ENCODE data around the gene NUMBL.
A peak's percentile ranks its signal among the peaks of the same experiment; 100 is the strongest.

Gene NUMBL

GRCh38 chr19:40691421-40692211 is 1.2 kb upstream of the NUMBL start:
- DNase-seq = peak in 5 of 58 donors; percentile 10 to 50 (median 36)

DNA sequence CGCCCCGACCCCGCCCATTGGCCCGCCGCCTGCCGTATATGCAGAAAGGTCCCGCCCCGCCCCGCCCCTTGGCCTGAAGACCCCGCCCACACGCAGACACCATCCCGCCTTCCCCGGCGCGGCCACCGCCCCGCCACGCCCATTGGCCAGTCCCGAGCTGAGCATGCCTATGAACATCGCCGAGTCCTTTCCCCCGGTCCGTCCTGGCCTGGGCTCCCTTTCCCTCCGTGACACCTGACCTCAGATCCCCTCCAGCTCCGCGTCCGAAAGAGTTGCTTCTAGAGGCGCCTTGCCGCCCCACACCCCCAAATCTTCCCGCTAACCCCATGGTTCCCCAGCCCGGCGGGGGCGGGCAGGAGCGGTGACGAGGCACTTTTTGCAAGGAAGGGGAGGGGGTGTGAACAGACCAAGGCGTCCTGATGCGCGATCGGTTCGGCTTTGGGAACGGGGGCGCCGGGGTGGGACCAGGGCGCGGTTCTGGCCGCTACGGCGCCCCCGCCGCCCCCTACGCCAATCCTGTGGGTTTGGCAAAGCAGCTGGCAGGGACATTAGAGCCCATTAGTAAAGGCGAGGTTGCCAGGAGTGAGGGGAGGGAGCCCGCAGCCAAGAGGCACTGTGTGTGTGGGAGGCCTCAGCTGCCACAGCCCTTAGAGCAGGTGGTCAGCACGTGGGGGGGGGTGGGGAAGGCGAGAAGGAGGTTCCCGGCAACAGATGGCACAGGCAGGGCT is 406 bp upstream of the NUMBL start:
- peak; percentile 40 to 96 (median 88) for DNase-seq

DNA sequence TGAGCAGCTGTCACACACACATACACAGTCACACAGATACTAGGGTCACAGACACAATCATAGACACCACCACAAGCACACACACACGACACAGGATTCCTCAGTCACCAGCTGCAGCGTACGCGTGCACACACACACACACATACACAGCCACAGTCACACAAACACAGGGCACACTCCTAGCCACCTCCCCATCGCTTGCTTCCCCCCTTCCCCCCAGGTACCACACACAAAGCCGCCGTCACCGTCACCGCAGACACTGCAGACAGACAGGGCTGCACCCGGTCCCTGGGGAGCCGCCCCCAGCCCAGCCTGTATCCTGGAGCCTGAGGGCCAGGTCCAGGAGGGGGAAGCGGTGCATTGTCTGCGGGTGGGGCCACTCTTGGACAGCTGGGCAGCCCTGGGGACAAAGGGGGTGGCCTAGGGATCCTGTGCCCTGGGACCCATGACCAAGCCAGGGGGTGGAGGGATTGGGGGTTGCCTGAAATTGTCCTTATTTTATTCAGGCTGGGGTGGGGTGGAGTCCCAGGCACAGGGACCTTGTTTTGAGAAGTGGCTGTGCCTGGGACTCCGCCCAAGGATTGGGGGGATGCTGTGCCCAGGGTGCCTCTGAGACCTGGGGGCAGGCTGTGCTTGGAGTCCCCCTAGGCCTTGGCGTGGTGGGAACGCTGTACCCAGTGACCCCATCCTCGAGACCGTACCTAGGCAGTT is 957 bp downstream of the NUMBL start:
- DNase-seq = peak in 2 of 58 donors; percentile 8 to 13

GRCh38 chr19:40688987-40689338 is 1.5 kb downstream of the NUMBL start:
- no peak for DNase-seq

- no peak for DNase-seq
Measured at GRCh38 chr19:40688309-40688708, 2.1 kb downstream of the NUMBL start.

GRCh38 chr19:40687525-40688016 is 2.9 kb downstream of the NUMBL start:
- peak in 22 of 58 donors; percentile 3 to 54 (median 26) for DNase-seq

DNA sequence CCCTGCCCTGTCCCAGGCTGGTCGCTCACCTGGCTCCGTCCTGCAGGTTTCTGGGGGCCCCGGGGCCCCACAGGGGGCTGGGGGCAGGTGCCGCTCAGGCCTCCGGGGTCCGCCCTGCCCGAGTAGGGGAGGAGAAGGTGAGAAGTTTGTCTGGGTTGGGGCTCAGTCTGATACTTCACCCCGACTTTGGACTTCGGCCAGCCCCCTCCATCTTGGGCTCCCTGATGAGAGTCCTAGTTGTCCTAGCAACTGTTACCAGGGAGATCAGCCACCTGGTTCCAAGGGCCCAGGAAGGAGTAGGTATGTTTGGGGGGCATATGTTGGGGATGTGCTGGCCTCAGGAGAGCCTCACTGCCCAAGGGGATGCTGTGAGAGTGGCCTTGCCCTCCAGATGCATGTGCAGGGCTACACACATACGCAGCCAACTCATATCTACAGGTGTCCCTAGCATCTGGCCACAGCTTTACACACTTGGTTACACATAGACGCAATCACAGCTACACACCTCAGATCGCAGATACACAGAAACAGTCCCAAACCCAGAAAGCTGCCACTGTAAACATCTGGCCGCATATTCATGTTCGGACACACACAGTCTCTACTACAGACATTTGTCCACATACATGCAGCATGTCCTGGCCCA is 3.4 kb downstream of the NUMBL start:
- no peak for DNase-seq

DNA sequence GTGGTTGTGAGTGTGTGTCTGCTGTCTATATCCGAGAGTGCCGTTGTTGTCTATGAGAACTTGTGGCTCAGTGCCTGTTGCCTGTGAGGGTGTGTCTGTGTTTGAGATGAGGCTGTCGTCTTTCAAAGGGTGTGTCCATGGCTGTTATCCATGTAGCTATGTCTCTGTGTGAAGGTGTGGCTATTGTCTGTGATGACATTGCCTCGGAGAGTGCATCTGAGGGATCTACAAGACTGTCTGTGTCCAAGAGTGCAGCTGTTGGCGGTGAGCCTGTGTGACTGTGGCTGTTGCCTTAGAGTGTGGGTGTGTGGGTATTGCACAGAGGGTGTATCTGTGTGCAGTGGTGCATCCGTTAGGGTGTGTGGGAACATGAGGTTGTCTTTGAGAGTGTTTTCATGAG is 4.9 kb downstream of the NUMBL start:
- no peak for DNase-seq

- no peak for DNase-seq
Measured at GRCh38 chr19:40685016-40685526, 5.4 kb downstream of the NUMBL start.

GRCh38 chr19:40684280-40684679 is 6.2 kb downstream of the NUMBL start:
- DNase-seq = no peak

- no peak for DNase-seq
Measured at GRCh38 chr19:40683437-40683836, 7.0 kb downstream of the NUMBL start.

GRCh38 chr19:40682431-40682964 is 8.0 kb downstream of the NUMBL start:
- DNase-seq = no peak

DNA sequence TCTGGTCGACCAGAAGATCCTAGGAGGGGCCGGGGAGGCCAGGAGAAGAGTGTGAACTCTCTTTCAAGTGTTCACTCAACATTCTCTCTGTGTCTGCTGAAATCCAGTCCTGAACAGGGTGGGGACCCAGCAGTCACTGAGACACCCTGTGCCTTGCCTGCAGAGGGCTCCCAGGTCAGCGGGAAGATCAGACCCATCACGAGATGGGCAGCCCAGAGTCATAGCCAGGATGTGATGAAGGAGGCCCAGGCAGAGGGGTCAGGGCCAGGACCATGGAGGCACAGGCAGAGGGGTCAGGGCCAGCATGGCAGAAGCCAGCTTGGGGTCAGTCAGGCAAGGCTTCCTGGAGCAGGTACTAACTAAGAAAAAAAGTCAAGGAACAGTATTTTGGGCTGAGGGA is 9.4 kb downstream of the NUMBL start:
- no peak for DNase-seq

GRCh38 chr19:40677156-40677555 is 13.3 kb downstream of the NUMBL start:
- DNase-seq = no peak

DNA sequence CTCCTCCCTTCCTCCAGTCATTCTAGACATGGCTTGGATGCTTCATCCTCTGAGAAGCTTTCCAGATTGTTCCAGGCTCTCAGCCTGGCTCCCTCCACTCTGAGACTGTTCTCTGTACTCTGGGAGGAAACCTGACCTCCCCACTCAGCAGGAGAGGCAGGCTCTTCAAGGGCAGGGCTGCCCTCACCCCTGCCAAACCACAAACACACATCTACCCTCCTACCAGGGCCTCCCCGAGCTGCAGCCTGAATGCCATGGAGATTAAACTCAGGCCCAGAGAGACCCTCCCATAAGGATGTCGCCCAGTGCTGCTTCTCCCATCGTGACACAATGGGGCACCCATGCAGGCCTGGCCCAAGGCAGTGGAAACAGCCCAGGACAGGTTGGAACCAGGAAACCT is 16.2 kb downstream of the NUMBL start:
- DNase-seq = no peak

GRCh38 chr19:40673397-40673796 is 17.1 kb downstream of the NUMBL start:
- DNase-seq = no peak

DNA sequence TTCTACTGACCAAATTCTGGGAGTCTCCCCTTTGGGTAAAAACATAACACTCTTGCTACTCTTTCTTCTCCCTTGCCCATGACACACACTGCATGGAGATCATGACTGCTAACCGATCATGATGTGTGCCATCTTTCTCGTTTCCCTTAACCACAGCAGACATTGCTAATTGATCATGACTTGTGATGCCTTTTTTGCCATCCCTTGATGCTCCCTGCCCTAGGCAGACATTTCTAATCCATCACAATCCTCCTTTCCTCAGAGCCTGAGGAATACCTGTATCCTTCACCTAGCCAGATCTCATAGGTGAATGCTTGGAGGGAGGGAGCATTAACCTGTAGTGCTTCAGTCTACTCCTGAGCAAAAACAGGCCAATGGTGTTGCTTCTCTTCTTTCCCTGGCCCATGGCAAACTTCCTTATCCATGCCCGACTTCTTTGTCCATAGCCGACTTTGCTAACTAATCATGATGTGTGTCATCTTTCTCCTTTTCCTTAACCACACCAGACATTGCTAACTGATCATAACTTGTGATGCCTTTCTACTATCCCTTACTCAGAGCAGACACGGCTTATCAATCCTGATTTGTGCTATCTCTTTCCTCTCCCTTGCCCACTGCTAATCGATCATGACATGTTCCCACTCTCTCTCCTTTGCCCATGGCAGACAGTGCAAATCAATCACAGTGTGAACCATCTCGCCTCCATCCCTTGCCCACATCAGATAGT is 17.7 kb downstream of the NUMBL start:
- no peak for DNase-seq

DNA sequence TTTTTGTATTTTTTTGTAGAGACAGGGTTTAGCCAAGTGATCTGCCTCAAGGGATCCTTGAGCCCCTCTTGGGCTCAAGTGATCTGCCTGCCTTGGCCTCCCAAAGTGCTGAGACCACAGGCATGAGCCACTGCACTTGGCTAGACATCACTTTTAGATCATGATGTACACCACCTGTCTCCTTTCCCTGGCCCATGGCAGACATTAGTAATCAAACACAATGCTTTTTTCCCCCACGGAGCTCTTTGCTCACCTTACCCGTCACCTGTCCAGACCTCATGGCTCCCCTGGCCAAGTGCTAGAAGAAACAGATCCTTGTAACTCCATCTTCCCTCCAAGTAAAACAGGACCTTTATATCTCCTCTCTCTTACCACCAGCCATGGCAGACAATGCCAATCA is 18.4 kb downstream of the NUMBL start:
- DNase-seq = no peak

DNA sequence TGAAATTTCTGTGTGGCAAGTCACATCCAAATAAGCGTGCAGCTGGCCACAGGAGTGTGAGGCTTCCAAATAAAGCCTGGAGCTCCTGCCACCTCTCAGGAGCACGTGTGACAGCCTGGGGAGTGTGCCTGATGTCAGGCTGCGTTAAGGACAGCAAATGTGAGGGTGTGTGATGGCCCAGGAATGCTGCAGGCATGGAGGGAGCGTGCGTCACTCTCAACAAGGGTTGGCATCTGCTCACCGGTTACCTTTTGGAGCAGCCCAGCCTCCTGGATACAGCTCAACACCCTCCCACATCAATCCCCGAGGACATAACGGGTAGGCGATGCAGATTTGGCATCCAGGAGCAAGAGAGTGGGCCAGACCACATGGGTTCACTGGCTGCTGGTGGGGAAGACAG is 19.0 kb downstream of the NUMBL start:
- peak in 45 of 58 donors; percentile 12 to 91 (median 52) for DNase-seq

DNA sequence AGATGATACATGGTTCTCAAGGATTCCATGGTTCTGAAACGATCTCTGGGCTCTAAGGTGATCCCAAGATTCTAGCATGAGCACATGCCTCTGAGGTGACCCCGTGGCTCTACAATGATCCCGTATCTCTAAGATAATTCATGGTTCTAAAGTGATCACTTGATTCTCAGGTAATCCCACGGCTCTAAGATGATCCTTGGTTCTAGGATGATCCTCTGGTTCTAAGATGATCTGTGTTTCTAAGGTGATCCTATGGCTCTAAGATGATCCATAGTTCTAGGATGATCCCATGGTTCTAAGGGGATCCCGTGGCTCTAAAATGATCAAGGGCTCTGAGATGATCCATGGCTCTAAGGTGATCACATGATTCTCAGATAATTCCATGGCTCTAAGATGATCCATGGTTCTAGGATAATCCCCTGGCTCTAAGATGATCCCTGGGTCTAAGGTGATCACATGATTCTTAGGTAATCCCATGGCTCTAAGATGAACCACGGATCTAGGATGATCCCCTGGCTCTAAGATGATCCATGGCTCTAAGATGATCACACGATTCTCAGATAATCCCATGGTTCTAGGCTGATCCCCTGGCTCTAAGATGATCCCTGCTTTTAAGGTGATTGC is 21.3 kb downstream of the NUMBL start:
- DNase-seq = no peak
